GM12878 (cell line): ENCODE measurements around the gene FAM217B. TPM values are rescaled to one million over a fixed set of nuclear protein-coding genes. Genes with fewer than 3 reads are reported as not detected.

ENCODE experiments used
- ATAC-seq: fragments of 200-7000 bp; cut with Tn5 transposase; 3 replicates; pipeline ENCODE4 v1.9.1; 2020; ENCODE audit warnings: mild to moderate bottlenecking, moderate library complexity
- BruUV-seq: library from RNA; stranded (reverse); fragments of 400-500 nt; replicated peaks from 2 replicates; lab custom pipeline; 2021; lab: Mats Ljungman, UMichigan
- CTCF ChIA-PET: fragments of 300-600 bp; sonication (Branson Sonifier 250); formaldehyde crosslinking; extraction: SDS; loops from one replicate; lab custom pipeline; 2021; ENCODE audit warnings: inconsistent platforms; lab: Yijun Ruan, JAX
- POLR2A ChIA-PET: fragments of 350-600 bp; formaldehyde crosslinking; extraction: SDS; loops from one replicate; lab custom pipeline; 2021; ENCODE audit warnings: inconsistent platforms; lab: Charles Lee
- RAD21 ChIA-PET: fragments of 300-600 bp; sonication (Branson Sonifier 250); formaldehyde crosslinking; loops from one replicate; lab custom pipeline; 2023; ENCODE audit warnings: antibody characterized with exemption; ENCODE audit not compliant: unreplicated experiment; lab: Charles Lee
- SMC1A ChIA-PET: fragments of 300-600 bp; sonication (Branson Sonifier 250); formaldehyde crosslinking; loops from one replicate; lab custom pipeline; 2023; ENCODE audit not compliant: unreplicated experiment, uncharacterized antibody; lab: Charles Lee
- DNase-seq: peaks from one replicate; pipeline ENCODE4 v3.0.0-alpha.2; 2011; ENCODE audit warnings: low read depth, low spot score
- FAIRE-seq: peaks from 3 replicates; lab custom pipeline; 2011; peaks lifted over from hg19 to GRCh38; lab: Jason Lieb, UNC
- H2AFZ ChIP-seq: 2 replicates; pipeline ENCODE4 v1.6.0; 2011; ENCODE audit warnings: low read depth, low read length, control low read depth; ENCODE audit not compliant: control insufficient read depth
- H3K27ac ChIP-seq: 2 replicates; pipeline ENCODE4 v1.5.1; 2011; ENCODE audit warnings: control low read depth; ENCODE audit not compliant: control insufficient read depth, insufficient read depth
- H3K27me3 ChIP-seq, 2 experiments: replicated peaks in 1 of 2; 2 replicates each; pipeline versions ENCODE4 v1.6.0 to v1.6.1; 2011; ENCODE audit warnings: low read length in 1 of 2; ENCODE audit not compliant: control insufficient read depth in 2 of 2, insufficient read depth in 2 of 2
- H3K36me3 ChIP-seq, 2 experiments: 2 replicates each; pipeline ENCODE4 v1.5.1; 2011; ENCODE audit warnings: low read length in 1 of 2; ENCODE audit not compliant: control insufficient read depth in 2 of 2, insufficient read depth in 2 of 2
- H3K4me1 ChIP-seq: 2 replicates; pipeline ENCODE4 v1.6.1; 2011; ENCODE audit warnings: mild to moderate bottlenecking, low read length, moderate library complexity, mixed read lengths; ENCODE audit not compliant: control insufficient read depth, insufficient read depth
- H3K4me2 ChIP-seq: 2 replicates; pipeline ENCODE4 v1.6.0; 2011; ENCODE audit warnings: control low read depth; ENCODE audit not compliant: control insufficient read depth, insufficient read depth
- H3K4me3 ChIP-seq: fragments of 200-600 bp; sonication (generic); 2 replicates; pipeline ENCODE4 v1.5.1; 2016
- H3K79me2 ChIP-seq: 2 replicates; pipeline ENCODE4 v1.6.0; 2011; ENCODE audit warnings: low read length; ENCODE audit not compliant: control insufficient read depth, insufficient read depth
- H3K9ac ChIP-seq: 2 replicates; pipeline ENCODE4 v1.8.0; 2011; ENCODE audit warnings: low read length, control low read depth, mixed read lengths; ENCODE audit not compliant: control insufficient read depth, insufficient read depth
- H3K9me3 ChIP-seq: replicated peaks from 3 replicates; pipeline ENCODE4 v1.5.1; 2011; ENCODE audit warnings: mild to moderate bottlenecking, low read length; ENCODE audit not compliant: control insufficient read depth, insufficient read depth
- H4K20me1 ChIP-seq: 2 replicates; pipeline ENCODE4 v1.6.0; 2011; ENCODE audit not compliant: control insufficient read depth, insufficient read depth
- E2F4 ChIP-seq: IDR thresholded peaks from 2 replicates; pipeline ENCODE4 v1.6.1; 2012; ENCODE audit warnings: low read depth, low read length, improper control_type of control experiment
- NFYB ChIP-seq: IDR thresholded peaks from 2 replicates; pipeline ENCODE4 v1.6.1; 2011; ENCODE audit warnings: low read depth, mild to moderate bottlenecking, low read length, improper control_type of control experiment, moderate library complexity; ENCODE audit not compliant: insufficient read depth
- NRF1 ChIP-seq: conservative IDR thresholded peaks from 2 replicates; pipeline ENCODE4 v1.6.1; 2011; ENCODE audit warnings: mild to moderate bottlenecking, low read depth, low read length, improper control_type of control experiment
- POLR2A ChIP-seq: IDR thresholded peaks from 2 replicates; pipeline ENCODE4 v1.6.1; 2011; ENCODE audit warnings: low read depth, mild to moderate bottlenecking, low read length
- SREBF1 ChIP-seq: IDR thresholded peaks from 2 replicates; pipeline ENCODE4 v1.6.1; 2012; ENCODE audit warnings: mild to moderate bottlenecking, low read length
- SUPT20H ChIP-seq: IDR thresholded peaks from 2 replicates; pipeline ENCODE4 v1.6.1; 2011; ENCODE audit warnings: low read depth, mild to moderate bottlenecking, low read length, moderate library complexity, borderline replicate concordance; ENCODE audit not compliant: control insufficient read depth
- TCF7 ChIP-seq: IDR thresholded peaks from 2 replicates; pipeline ENCODE4 v1.6.1; 2014; ENCODE audit warnings: antibody characterized with exemption, borderline replicate concordance
- ZBTB33 ChIP-seq: fragments of 450-650 bp; IDR thresholded peaks from 2 replicates; pipeline ENCODE4 v1.6.1; 2017; ENCODE audit warnings: mild to moderate bottlenecking
- whole genome bisulfite sequencing: methylation state at CpG from one replicate; pipeline ENCODE4 v1.1.6; 2016; ENCODE audit warnings: low lambda C conversion rate; ENCODE audit not compliant: insufficient replicate concordance, insufficient coverage; ENCODE audit errors: missing lambda C conversion rate; 5-methylcytosine and 5-hydroxymethylcytosine counted together
- in situ Hi-C: fragments of 300-500 bp; cut with MboI; formaldehyde crosslinking; loops from 9 replicates; pipeline ENCODE4 v1.14.3; 2018; ENCODE audit warnings: mixed read lengths
- intact Hi-C: fragments of 100-400 bp; cut with micrococcal nuclease; formaldehyde crosslinking; loops from one replicate; pipeline ENCODE4 v1.14.2; 2022; ENCODE audit not compliant: unreplicated experiment
- polyA plus RNA-seq, 11 experiments: library from polyadenylated mRNA; depleted of rRNA in 4 of 11; unstranded in 6 of 11; stranded (reverse) in 5 of 11; fragments of >200 nt; fragmentation: Nextera tagmentation in 4 of 11; fragmentation: Illumina TruSeq in 1 of 11; extraction: Ambion mirVana in 4 of 11; extraction: Trizol in 1 of 11; gene quantifications; 1 replicate in 1 of 11; 2 replicates in 10 of 11; pipeline versions ENCODE4 v1.2.1 to v1.2.3, GENCODE V29; 2011 to 2016; ENCODE audit warnings: inconsistent platforms in 2 of 11, missing spikeins in 2 of 11, low read depth in 1 of 11
- total RNA-seq, 4 experiments: library from RNA; depleted of rRNA in 3 of 4; stranded (reverse); fragments of >200 nt in 3 of 4; fragmentation: Illumina TruSeq in 1 of 4; extraction: Trizol in 1 of 4; gene quantifications; 2 replicates each; pipeline versions ENCODE4 v1.2.1 to v1.2.3, GENCODE V29; 2013 to 2021

The FAM217B gene
- total and polyA plus RNA-seq, 10 of the 15 experiments (the other 5 are each of a cell fraction or from before 2014, with no cell fraction given): 6.3 to 18.3 (median 10.6) TPM

- peak within 1 kb of the TSS; percentile 86 for H2AFZ ChIP-seq
- H3K4me3 ChIP-seq: peak within 1 kb of the TSS; percentile 63
- no peaks in the 10 kb centered on the region for H4K20me1 ChIP-seq
- H3K27ac ChIP-seq: no peak within 1 kb of the TSS
- CTCF ChIA-PET: interaction anchor here (1.0 to 9.5 kb wide), 6 partner anchors 17 to 116 kb away, joined by 3 to 173 read pairs (median 5); no protein-coding TSS in a partner anchor
- no peak for TF ChIP-seq TCF7
- TF ChIP-seq NRF1: no peak
- TF ChIP-seq E2F4: peak; percentile 53; the same call in 1 of the 2 replicates
- no peak for TF ChIP-seq SREBF1
- peak; percentile 80 for TF ChIP-seq NFYB
- TF ChIP-seq ZBTB33: no peak
- TF ChIP-seq POLR2A: peak; percentile 29; the same call in 1 of the 2 replicates
- TF ChIP-seq SUPT20H: no peak
- TF ChIP-seq, all 136 proteins: peak for 3
- DNase-seq (no peak), FAIRE-seq (no peak), ATAC-seq (peak; percentile 37)
- Histone ChIP-seq H3K27me3 (no peaks in the 10 kb centered on the region; a peak in 1 of 4 replicates), H3K4me2 (peak within 1 kb of the TSS; percentile 86), H3K9me3 (no peaks in the 10 kb centered on the region), H3K79me2 (no peaks in the 10 kb centered on the region), H3K36me3 (no peaks in the 10 kb centered on the region), H3K4me1 (peaks cover 3% of the 10 kb centered on the region; the same call in 1 of the 2 replicates), H3K9ac (peak within 1 kb of the TSS; percentile 39; the same call in 1 of the 2 replicates)
- ChIA-PET SMC1A (interaction anchor here (1.3 to 1.8 kb wide), 2 partner anchors 15 to 19 kb away, joined by 5 read pairs; no protein-coding TSS in a partner anchor), RAD21 (interaction anchor here (1.0 kb wide), 1 partner anchor 19 kb away, joined by 3 read pairs; no protein-coding TSS in a partner anchor), POLR2A (no interaction called here)
- no TSS peak for BruUV-seq
- intact Hi-C loops (no loop called here), in situ Hi-C loops (no loop called here)
- WGBS: 79% methylated on average over 19 of the region's 65 CpGs
These were observed 6.8 kb upstream of the FAM217B start, which contains the start of gene SYCP2 for GRCh38 chr20:59933296-59933848. TSS of gene SYCP2 (minus strand) at chr20:59933637. CDS start at chr20:59922413, 11,224 bp downstream.
